CD4-positive, alpha-beta T cell (primary cell): ENCODE data around the gene ESR2. TPM values are rescaled to one million over a fixed set of nuclear protein-coding genes. Genes with fewer than 3 reads are reported as not detected.

Experiments used
- ATAC-seq: fragments of 200-7000 bp; cut with Tn5 transposase; one replicate; pipeline ENCODE4 v1.10.0; 2022; ENCODE audit warnings: mild to moderate bottlenecking; ENCODE audit not compliant: poor library complexity
- CTCF ChIA-PET: fragments of 350-600 bp; sonication (Branson Sonifier 250); formaldehyde crosslinking; loops from one replicate; lab custom pipeline; 2021; ENCODE audit warnings: antibody characterized with exemption, inconsistent platforms; lab: Charles Lee
- POLR2A ChIA-PET: fragments of 350-600 bp; sonication (Branson Sonifier 250); formaldehyde crosslinking; loops from one replicate; lab custom pipeline; 2021; ENCODE audit warnings: antibody characterized with exemption, inconsistent platforms; lab: Charles Lee
- DNase-seq, 14 experiments: peaks; one replicate each; pipeline ENCODE4 v3.0.0-alpha.2; 2013 to 2020; ENCODE audit warnings: mixed read lengths in 2 of 14
- H3K27ac ChIP-seq, 2 donors: one replicate each; pipeline versions ENCODE4 v1.5.1 to v1.7.0; 2013; ENCODE audit warnings: low read length in 2 of 2, low read depth in 1 of 2, mild to moderate bottlenecking in 1 of 2
- H3K27me3 ChIP-seq, 2 experiments: 1 replicate in 1 of 2; 2 replicates in 1 of 2; pipeline versions ENCODE4 v1.6.1 to v1.7.0; 2013; ENCODE audit warnings: low read length in 2 of 2, control low read depth in 1 of 2, mild to moderate bottlenecking in 1 of 2, moderate library complexity in 1 of 2; ENCODE audit not compliant: insufficient read depth in 2 of 2, control insufficient read depth in 1 of 2
- H3K36me3 ChIP-seq: one replicate; pipeline ENCODE4 v1.6.1; 2013; ENCODE audit warnings: low read length, control low read depth; ENCODE audit not compliant: insufficient read depth
- H3K4me1 ChIP-seq: one replicate; pipeline ENCODE4 v1.6.1; 2013; ENCODE audit warnings: low read length, control low read depth; ENCODE audit not compliant: insufficient read depth
- H3K4me3 ChIP-seq: one replicate; pipeline ENCODE4 v1.5.1; 2013; ENCODE audit warnings: mild to moderate bottlenecking, low read length, moderate library complexity
- H3K9me3 ChIP-seq, 2 experiments: 1 replicate in 1 of 2; 2 replicates in 1 of 2; pipeline versions ENCODE4 v1.6.1 to v1.7.0; 2013; ENCODE audit warnings: low read length in 2 of 2, mild to moderate bottlenecking in 2 of 2, control low read depth in 1 of 2, moderate library complexity in 1 of 2; ENCODE audit not compliant: control insufficient read depth in 1 of 2, insufficient read depth in 1 of 2
- H3K27ac Mint-ChIP-seq: one replicate; pipeline ENCODE4 v1.8.0; 2020; ENCODE audit warnings: mixed read lengths
- H3K27me3 Mint-ChIP-seq: one replicate; pipeline ENCODE4 v1.8.0; 2021; ENCODE audit warnings: mixed read lengths
- H3K36me3 Mint-ChIP-seq: one replicate; pipeline ENCODE4 v1.8.0; 2021; ENCODE audit warnings: low read depth, mixed read lengths
- H3K4me1 Mint-ChIP-seq: one replicate; pipeline ENCODE4 v1.8.0; 2021; ENCODE audit warnings: low read depth, mixed read lengths
- H3K4me3 Mint-ChIP-seq: one replicate; pipeline ENCODE4 v1.8.0; 2020; ENCODE audit warnings: mild to moderate bottlenecking, mixed read lengths
- H3K9me3 Mint-ChIP-seq: one replicate; pipeline ENCODE4 v1.8.0; 2020; ENCODE audit warnings: mixed read lengths
- CTCF ChIP-seq: fragments of 200-600 bp; IDR thresholded peaks from one replicate; pipeline ENCODE4 v1.8.0; 2022; ENCODE audit warnings: antibody characterized with exemption, mild to moderate bottlenecking
- intact Hi-C, 2 experiments: fragments of 100-400 bp; cut with DNase I in 1 of 2; cut with micrococcal nuclease in 1 of 2; formaldehyde crosslinking; loops; one replicate each; pipeline versions ENCODE4 v1.15.1 to v1.9.0; 2023 to 2025; cut with DNase I, micrococcal nuclease
- total RNA-seq, 174 experiments: library from RNA in 2 of 174; stranded (reverse) in 2 of 174; gene quantifications; one replicate each; pipeline ENCODE4 v1.2.3 and lab custom pipeline; 2021 to 2026

Gene ESR2
- total RNA-seq, 2 experiments from 2014 or later, result 0.08 TPM; not detected in 1

GRCh38 chr14:64238631-64239030, 55.5 kb downstream of the ESR2 start:
- intact Hi-C loops, result no loop called here
- Mint-ChIP-seq H3K27me3 (peaks cover 24% of the 10 kb centered on the region), H3K4me3 (no peak overlapping the region), H3K9me3 (no peaks in the 10 kb centered on the region), H3K27ac (no peak overlapping the region), H3K4me1 (no peaks in the 10 kb centered on the region), H3K36me3 (no peaks in the 10 kb centered on the region)
- TF ChIP-seq CTCF, result no peak
- DNase-seq (no peak), ATAC-seq (no peak)
- Histone ChIP-seq H3K4me1 (no peaks in the 10 kb centered on the region), H3K27me3 (no peaks in the 10 kb centered on the region), H3K27ac (no peak overlapping the region), H3K4me3 (no peak overlapping the region), H3K9me3 (no peaks in the 10 kb centered on the region), H3K36me3 (no peaks in the 10 kb centered on the region)
- CTCF ChIA-PET, result no interaction called here
- POLR2A ChIA-PET, result no interaction called here

- H3K4me1 ChIP-seq, result no peaks in the 10 kb centered on the region
- ChIA-PET POLR2A (no interaction called here), CTCF (no interaction called here)
- no peaks in the 10 kb centered on the region for H3K9me3 ChIP-seq
- no peak overlapping the region for H3K27ac ChIP-seq
- H3K27me3 Mint-ChIP-seq, result peaks cover 23% of the 10 kb centered on the region
- H3K27ac Mint-ChIP-seq, result no peak overlapping the region
- H3K36me3 Mint-ChIP-seq, result no peaks in the 10 kb centered on the region
- H3K9me3 Mint-ChIP-seq, result no peaks in the 10 kb centered on the region
- no peak overlapping the region for H3K4me3 ChIP-seq
- no peaks in the 10 kb centered on the region for H3K4me1 Mint-ChIP-seq
- intact Hi-C loops, result no loop called here
- no peaks in the 10 kb centered on the region for H3K27me3 ChIP-seq
- no peak for TF ChIP-seq CTCF
- DNase-seq, result no peak
- H3K4me3 Mint-ChIP-seq, result no peak overlapping the region
- no peak for ATAC-seq
- peaks cover under 1% of the 10 kb centered on the region for H3K36me3 ChIP-seq
These were observed 56.1 kb downstream of the ESR2 start for GRCh38 chr14:64238049-64238448.

- H3K9me3 ChIP-seq, result no peaks in the 10 kb centered on the region
- H3K27ac ChIP-seq, result no peak overlapping the region
- no peak for ATAC-seq
- Mint-ChIP-seq H3K36me3 (no peaks in the 10 kb centered on the region), H3K9me3 (no peaks in the 10 kb centered on the region), H3K4me3 (no peak overlapping the region), H3K27ac (no peak overlapping the region), H3K27me3 (peaks cover 9% of the 10 kb centered on the region), H3K4me1 (no peaks in the 10 kb centered on the region)
- peaks cover 15% of the 10 kb centered on the region for H3K36me3 ChIP-seq
- ChIA-PET CTCF (no interaction called here), POLR2A (no interaction called here)
- intact Hi-C loops, result no loop called here
- DNase-seq, result peak in 2 of 14 experiments; percentile 17 to 23
- TF ChIP-seq CTCF, result no peak
- no peaks in the 10 kb centered on the region for H3K4me1 ChIP-seq
- no peaks in the 10 kb centered on the region for H3K27me3 ChIP-seq
- no peak overlapping the region for H3K4me3 ChIP-seq
These were observed 58.2 kb downstream of the ESR2 start for GRCh38 chr14:64235652-64236640.
